Panc1 (cell line): ENCODE data around the gene KIZ. TPM values are rescaled to one million over a fixed set of nuclear protein-coding genes. Genes with fewer than 3 reads are reported as not detected.

Experiments
- ATAC-seq: fragments of 200-7000 bp; cut with Tn5 transposase; 2 replicates; pipeline ENCODE4 v1.9.1; 2020; ENCODE audit warnings: mild to moderate bottlenecking, moderate library complexity
- BruUV-seq: library from RNA; stranded (reverse); fragments of 400-500 nt; replicated peaks from 2 replicates; lab custom pipeline; 2021; lab: Mats Ljungman, UMichigan
- CTCF ChIA-PET: fragments of 300-600 bp; sonication (Branson Sonifier 250); formaldehyde crosslinking; loops from one replicate; lab custom pipeline; 2022; ENCODE audit warnings: antibody characterized with exemption; lab: Charles Lee
- POLR2A ChIA-PET: fragments of 300-600 bp; sonication (Branson Sonifier 250); formaldehyde crosslinking; loops from one replicate; lab custom pipeline; 2022; ENCODE audit warnings: antibody characterized with exemption; lab: Charles Lee
- DNase-seq: peaks from one replicate; pipeline ENCODE4 v3.0.0-alpha.2; 2010; ENCODE audit warnings: low read depth, low spot score
- H3K27ac ChIP-seq: 2 replicates; pipeline ENCODE4 v1.5.1; 2011; ENCODE audit warnings: mild to moderate bottlenecking, low read length, inconsistent platforms
- H3K27me3 ChIP-seq: fragments of 200-500 bp; sonication (Bioruptor generic); 2 replicates; pipeline ENCODE4 v1.6.0; 2014; ENCODE audit warnings: low read length, inconsistent platforms; ENCODE audit not compliant: control insufficient read depth, insufficient read depth
- H3K36me3 ChIP-seq: fragments of 200-500 bp; sonication (Bioruptor generic); 2 replicates; pipeline ENCODE4 v1.5.1; 2014; ENCODE audit warnings: inconsistent platforms, mild to moderate bottlenecking, low read length, moderate library complexity; ENCODE audit not compliant: control insufficient read depth, insufficient read depth
- H3K4me1 ChIP-seq: 2 replicates; pipeline ENCODE4 v1.5.1; 2011; ENCODE audit warnings: inconsistent platforms, mild to moderate bottlenecking, low read length, moderate library complexity; ENCODE audit not compliant: control insufficient read depth, insufficient read depth
- H3K4me3 ChIP-seq, 2 experiments: 2 replicates each; pipeline ENCODE4 v1.5.1; 2011 to 2012; ENCODE audit warnings: low read depth in 2 of 2, low read length in 2 of 2, mild to moderate bottlenecking in 2 of 2, inconsistent platforms in 1 of 2, moderate library complexity in 1 of 2
- H3K9me3 ChIP-seq: fragments of 200-500 bp; sonication (Bioruptor generic); 2 replicates; pipeline ENCODE4 v1.5.1; 2014; ENCODE audit warnings: low read depth, mild to moderate bottlenecking, inconsistent platforms, low read length, moderate library complexity; ENCODE audit not compliant: control insufficient read depth, insufficient read depth
- POLR2AphosphoS5 ChIP-seq: IDR thresholded peaks from 2 replicates; pipeline ENCODE4 v1.6.1; 2012; ENCODE audit warnings: mild to moderate bottlenecking, low read depth, low read length, moderate library complexity
- SIN3A ChIP-seq: IDR thresholded peaks from 2 replicates; pipeline ENCODE4 v1.6.1; 2012; ENCODE audit warnings: low read depth, mild to moderate bottlenecking, low read length, moderate library complexity, borderline replicate concordance; ENCODE audit not compliant: insufficient read depth
- TCF7L2 ChIP-seq: IDR thresholded peaks from 2 replicates; pipeline ENCODE4 v1.6.1; 2011; ENCODE audit warnings: mild to moderate bottlenecking, low read depth, low read length, inconsistent platforms
- in situ Hi-C: cut with HindIII; loops from 2 replicates; pipeline ENCODE4 v1.10.0; 2016; ENCODE audit warnings: low sequenced_read_pairs, low pct_unique_long_range_greater_than_20kb
- intact Hi-C: fragments of 100-400 bp; cut with micrococcal nuclease; formaldehyde crosslinking; loops from one replicate; pipeline ENCODE4 v1.10.0; 2022; ENCODE audit not compliant: unreplicated experiment
- total RNA-seq: library from RNA; stranded (reverse); gene quantifications from one replicate; pipeline ENCODE4 v1.2.1, GENCODE V29; 2021; ENCODE audit not compliant: unreplicated experiment
- TF ChIP-seq, protein P1 (sequence below), 2 experiments: IDR thresholded peaks; 2 replicates each; pipeline ENCODE4 v1.6.1; 2011 to 2012; ENCODE audit warnings: low read depth in 2 of 2, control low read depth in 1 of 2, low read length in 1 of 2, mild to moderate bottlenecking in 1 of 2, moderate library complexity in 1 of 2; ENCODE audit not compliant: insufficient read depth in 1 of 2
- TF ChIP-seq, protein P2 (sequence below): fragments of 450-650 bp; IDR thresholded peaks from 2 replicates; pipeline ENCODE4 v1.5.1; 2017; ENCODE audit warnings: mild to moderate bottlenecking

Gene KIZ
- total RNA-seq, 1 experiment from 2014 or later = 6.5 TPM

DNA sequence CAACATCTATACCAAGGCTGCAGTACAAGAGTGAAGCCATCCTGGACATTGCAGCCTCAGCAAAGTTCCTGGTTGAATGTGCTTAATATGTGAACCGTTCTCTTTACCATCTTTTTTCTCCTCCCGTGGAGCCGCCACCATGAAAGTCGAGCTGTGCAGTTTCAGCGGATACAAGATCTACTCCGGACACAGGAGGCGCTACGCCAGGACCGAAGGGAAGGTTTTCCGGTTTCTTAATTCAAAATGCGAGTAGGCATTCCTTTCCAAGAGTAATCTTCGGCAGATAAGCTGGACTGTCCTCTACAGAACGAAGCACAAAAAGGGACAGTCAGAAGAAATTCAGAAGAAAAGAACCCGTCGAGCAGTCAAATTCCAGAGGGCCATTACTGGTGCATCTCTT lies 11.3 kb upstream of the KIZ start:
- no peak for TF ChIP-seq TCF7L2
- H3K4me1 ChIP-seq = no peaks in the 10 kb centered on the region
- H3K27ac ChIP-seq = no peak overlapping the region
- H3K9me3 ChIP-seq = no peaks in the 10 kb centered on the region
- no TSS peak for BruUV-seq
- in situ Hi-C loops = no loop called here
- ATAC-seq = no peak
- no peak for DNase-seq
- intact Hi-C loops = no loop called here
- H3K4me3 ChIP-seq = no peak overlapping the region
- peaks cover 2% of the 10 kb centered on the region; the same call in 1 of the 2 replicates for H3K27me3 ChIP-seq
- CTCF ChIA-PET = no interaction called here
- POLR2A ChIA-PET = no interaction called here
- H3K36me3 ChIP-seq = no peaks in the 10 kb centered on the region

DNA sequence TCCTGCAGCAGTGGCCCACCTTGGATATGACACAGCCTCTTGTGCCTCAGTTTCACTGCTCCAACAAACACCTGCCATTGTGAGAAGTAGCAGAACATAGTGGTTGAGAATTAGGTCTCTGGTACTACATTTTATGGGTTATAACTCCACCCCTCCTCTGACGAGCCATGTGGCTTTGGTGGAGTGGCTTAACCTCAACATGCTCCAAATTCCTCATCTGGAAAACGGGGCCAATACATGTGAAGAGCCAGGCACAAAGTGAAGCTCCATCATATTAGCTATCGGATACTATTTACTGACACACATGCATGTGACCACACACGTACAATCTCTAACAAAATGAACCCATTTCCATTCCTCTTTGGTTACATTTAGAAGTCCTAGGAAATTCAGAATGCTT lies 8.4 kb upstream of the KIZ start:
- ChIA-PET CTCF (no interaction called here), POLR2A (no interaction called here)
- Histone ChIP-seq H3K27ac (no peak overlapping the region), H3K9me3 (no peaks in the 10 kb centered on the region), H3K27me3 (peaks cover 2% of the 10 kb centered on the region; the same call in 1 of the 2 replicates), H3K36me3 (no peaks in the 10 kb centered on the region), H3K4me3 (no peak overlapping the region), H3K4me1 (no peaks in the 10 kb centered on the region)
- DNase-seq = no peak
- in situ Hi-C loops = no loop called here
- intact Hi-C loops = no loop called here
- BruUV-seq = no TSS peak
- TF ChIP-seq, protein P1, sequence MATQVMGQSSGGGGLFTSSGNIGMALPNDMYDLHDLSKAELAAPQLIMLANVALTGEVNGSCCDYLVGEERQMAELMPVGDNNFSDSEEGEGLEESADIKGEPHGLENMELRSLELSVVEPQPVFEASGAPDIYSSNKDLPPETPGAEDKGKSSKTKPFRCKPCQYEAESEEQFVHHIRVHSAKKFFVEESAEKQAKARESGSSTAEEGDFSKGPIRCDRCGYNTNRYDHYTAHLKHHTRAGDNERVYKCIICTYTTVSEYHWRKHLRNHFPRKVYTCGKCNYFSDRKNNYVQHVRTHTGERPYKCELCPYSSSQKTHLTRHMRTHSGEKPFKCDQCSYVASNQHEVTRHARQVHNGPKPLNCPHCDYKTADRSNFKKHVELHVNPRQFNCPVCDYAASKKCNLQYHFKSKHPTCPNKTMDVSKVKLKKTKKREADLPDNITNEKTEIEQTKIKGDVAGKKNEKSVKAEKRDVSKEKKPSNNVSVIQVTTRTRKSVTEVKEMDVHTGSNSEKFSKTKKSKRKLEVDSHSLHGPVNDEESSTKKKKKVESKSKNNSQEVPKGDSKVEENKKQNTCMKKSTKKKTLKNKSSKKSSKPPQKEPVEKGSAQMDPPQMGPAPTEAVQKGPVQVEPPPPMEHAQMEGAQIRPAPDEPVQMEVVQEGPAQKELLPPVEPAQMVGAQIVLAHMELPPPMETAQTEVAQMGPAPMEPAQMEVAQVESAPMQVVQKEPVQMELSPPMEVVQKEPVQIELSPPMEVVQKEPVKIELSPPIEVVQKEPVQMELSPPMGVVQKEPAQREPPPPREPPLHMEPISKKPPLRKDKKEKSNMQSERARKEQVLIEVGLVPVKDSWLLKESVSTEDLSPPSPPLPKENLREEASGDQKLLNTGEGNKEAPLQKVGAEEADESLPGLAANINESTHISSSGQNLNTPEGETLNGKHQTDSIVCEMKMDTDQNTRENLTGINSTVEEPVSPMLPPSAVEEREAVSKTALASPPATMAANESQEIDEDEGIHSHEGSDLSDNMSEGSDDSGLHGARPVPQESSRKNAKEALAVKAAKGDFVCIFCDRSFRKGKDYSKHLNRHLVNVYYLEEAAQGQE (IDR thresholded peaks at IDR 0.05; ENCODE audit: insufficient read depth in 1 of 2, low read depth in 2 of 2, low read length in 1 of 2) = no peak
- no peak for TF ChIP-seq POLR2AphosphoS5
- TF ChIP-seq TCF7L2 = no peak
- TF ChIP-seq, protein P2, sequence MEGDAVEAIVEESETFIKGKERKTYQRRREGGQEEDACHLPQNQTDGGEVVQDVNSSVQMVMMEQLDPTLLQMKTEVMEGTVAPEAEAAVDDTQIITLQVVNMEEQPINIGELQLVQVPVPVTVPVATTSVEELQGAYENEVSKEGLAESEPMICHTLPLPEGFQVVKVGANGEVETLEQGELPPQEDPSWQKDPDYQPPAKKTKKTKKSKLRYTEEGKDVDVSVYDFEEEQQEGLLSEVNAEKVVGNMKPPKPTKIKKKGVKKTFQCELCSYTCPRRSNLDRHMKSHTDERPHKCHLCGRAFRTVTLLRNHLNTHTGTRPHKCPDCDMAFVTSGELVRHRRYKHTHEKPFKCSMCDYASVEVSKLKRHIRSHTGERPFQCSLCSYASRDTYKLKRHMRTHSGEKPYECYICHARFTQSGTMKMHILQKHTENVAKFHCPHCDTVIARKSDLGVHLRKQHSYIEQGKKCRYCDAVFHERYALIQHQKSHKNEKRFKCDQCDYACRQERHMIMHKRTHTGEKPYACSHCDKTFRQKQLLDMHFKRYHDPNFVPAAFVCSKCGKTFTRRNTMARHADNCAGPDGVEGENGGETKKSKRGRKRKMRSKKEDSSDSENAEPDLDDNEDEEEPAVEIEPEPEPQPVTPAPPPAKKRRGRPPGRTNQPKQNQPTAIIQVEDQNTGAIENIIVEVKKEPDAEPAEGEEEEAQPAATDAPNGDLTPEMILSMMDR = no peak
- TF ChIP-seq SIN3A = no peak
- ATAC-seq = no peak

DNA sequence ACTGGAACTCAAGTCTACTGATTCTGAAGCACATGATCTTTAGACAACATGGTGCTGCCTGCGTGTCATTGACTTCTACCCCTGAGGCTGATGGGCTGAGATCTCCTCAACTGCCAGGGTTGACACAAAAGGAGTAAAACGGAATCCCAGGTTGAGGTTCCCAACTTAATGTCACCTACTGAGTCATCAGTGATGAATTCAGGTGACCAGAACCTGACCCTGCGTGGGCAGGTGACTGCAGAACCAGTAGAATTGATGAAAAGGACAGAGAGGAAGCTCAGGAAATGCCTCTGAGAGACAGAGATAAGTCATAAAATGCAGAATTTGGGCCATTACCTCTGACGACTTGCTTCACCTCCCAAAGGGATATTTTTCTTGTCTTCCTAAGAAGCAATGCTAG lies 7.7 kb upstream of the KIZ start:
- Histone ChIP-seq H3K27me3 (peaks cover 2% of the 10 kb centered on the region; the same call in 1 of the 2 replicates), H3K36me3 (no peaks in the 10 kb centered on the region), H3K4me1 (no peaks in the 10 kb centered on the region), H3K27ac (no peak overlapping the region), H3K4me3 (no peak overlapping the region), H3K9me3 (no peaks in the 10 kb centered on the region)
- intact Hi-C loops (no loop called here), in situ Hi-C loops (no loop called here)
- DNase-seq = no peak
- ATAC-seq = no peak
- no TSS peak for BruUV-seq
- no peak for TF ChIP-seq TCF7L2
- TF ChIP-seq, protein P1 (IDR thresholded peaks at IDR 0.05; ENCODE audit: insufficient read depth in 1 of 2, low read depth in 2 of 2, low read length in 1 of 2) = no peak
- CTCF ChIA-PET = no interaction called here
- POLR2A ChIA-PET = no interaction called here
